Heart left ventricle (tissue), 16 donors: Measurements from ENCODE around the gene STK38L. TPM values are rescaled to one million over a fixed set of nuclear protein-coding genes. Genes with fewer than 3 reads are reported as not detected.

Experiments
- ATAC-seq, 4 donors: fragments of 200-7000 bp; cut with Tn5 transposase; one replicate each; pipeline ENCODE4 v1.9.1; 2020 to 2022; ENCODE audit warnings: moderate library complexity in 4 of 4, mild to moderate bottlenecking in 3 of 4, moderate number of reproducible peaks in 1 of 4
- DNase-seq, 5 donors: peaks; one replicate each; pipeline ENCODE4 v3.0.0-alpha.2; 2020
- H3K27ac ChIP-seq, 12 donors: fragments of 200-600 bp; sonication (generic) in 4 of 12; one replicate each; pipeline versions ENCODE4 v1.5.0 to v1.8.0; 2016 to 2022; ENCODE audit warnings: mild to moderate bottlenecking in 2 of 12
- H3K27me3 ChIP-seq, 9 donors: fragments of 200-600 bp; sonication (generic) in 2 of 9; one replicate each; pipeline versions ENCODE4 v1.5.1 to v1.8.0; 2016 to 2022; ENCODE audit warnings: mild to moderate bottlenecking in 3 of 9
- H3K36me3 ChIP-seq, 9 donors: fragments of 200-600 bp; sonication (generic) in 2 of 9; one replicate each; pipeline versions ENCODE4 v1.5.0 to v1.8.0; 2018 to 2022; ENCODE audit warnings: mild to moderate bottlenecking in 2 of 9
- H3K4me1 ChIP-seq, 12 donors: fragments of 200-600 bp; sonication (generic) in 4 of 12; one replicate each; pipeline versions ENCODE4 v1.5.0 to v1.8.0; 2016 to 2022; ENCODE audit warnings: mild to moderate bottlenecking in 3 of 12
- H3K4me3 ChIP-seq, 12 donors: fragments of 200-600 bp; sonication (generic) in 4 of 12; one replicate each; pipeline versions ENCODE4 v1.5.0 to v1.8.0; 2017 to 2022; ENCODE audit warnings: mild to moderate bottlenecking in 9 of 12, moderate library complexity in 4 of 12
- H3K9me3 ChIP-seq, 12 donors: fragments of 200-600 bp; sonication (generic) in 4 of 12; one replicate each; pipeline versions ENCODE4 v1.5.0 to v1.8.0; 2016 to 2022; ENCODE audit warnings: mild to moderate bottlenecking in 1 of 12
- CTCF ChIP-seq, 12 donors: fragments of 200-600 bp; sonication (generic) in 4 of 12; IDR thresholded peaks; one replicate each; pipeline versions ENCODE4 v1.5.0 to v1.8.0; 2018 to 2022; ENCODE audit warnings: antibody characterized with exemption in 12 of 12, mild to moderate bottlenecking in 5 of 12
- POLR2A ChIP-seq, 2 donors: fragments of 450-650 bp; IDR thresholded peaks; one replicate each; pipeline ENCODE4 v1.6.1; 2017; ENCODE audit warnings: antibody characterized with exemption in 2 of 2, mild to moderate bottlenecking in 2 of 2, moderate library complexity in 2 of 2
- WGBS, 4 donors: extraction: QIAGEN DNeasy Blood & Tissue Kit in 2 of 4; methylation state at CpG; one replicate each; pipeline versions ENCODE4 v1.1.5 to v1.1.7; 2013 to 2018; 5-methylcytosine and 5-hydroxymethylcytosine counted together
- intact Hi-C, 10 donors: fragments of 100-400 bp; cut with DNase I; formaldehyde crosslinking; loops; one replicate each; pipeline versions ENCODE4 v1.11.1 to v1.14.2; 2022
- polyA plus RNA-seq, 2 donors: library from polyadenylated mRNA; stranded (reverse); fragments of 200-250 nt; gene quantifications; one replicate each; pipeline ENCODE4 v1.2.3, GENCODE V29; 2013
- total RNA-seq, 9 donors: library from RNA; depleted of rRNA in 2 of 9; stranded (reverse); fragments of >200 nt in 2 of 9; fragmentation: NEBNext Ultra II Directional in 3 of 9; extraction: Animal tissue kit (Norgen Biotek cat#: 25700) in 3 of 9; gene quantifications; one replicate each; pipeline versions ENCODE4 v1.1.0 to v1.2.4, GENCODE V29; 2016 to 2023
- donor health status: ischemic (EF 13 %, LVEDD 7.1; RV severe dilation, severe dysfunction).
- donor health status: healthy with polysubstance abuse.
- donor health status: DM: no; HTN: yes; CAD: no.
- donor health status: DM: no; HTN: no; CAD: no.
- donor health status: ischemic (EF 25% LVEDD 6.9; RV normal size, moderate dysfunction).
- donor health status: ischemic (EF 25% LVEDD 5.7; RV mildly dilated, moderate dysfunction).
- donor health status: healthy.
- donor health status: DM: yes; HTN: yes; CAD: no.
- donor health status: ischemic (EF 35%, LVEDD 5.7; RV mildly dilated, moderate dysfunction).
- donor health status: nonischemic (EF 11% LVEDD 7.7; RV severe dilation, severe dysfunction).
- donor health status: DM: yes; HTN: yes; CAD: no.
- donor health status: PGD.
- donor health status: ischemic (EF 29% LVEDD 5.4; RV normal size, mild dysfunction).
- donor health status: nonischemic (EF 23%, LVEDD 6.1; RV moderate dilation, normal function).

STK38L gene
- total and polyA plus RNA-seq, 11 donors = 21.1 to 142 (median 55.2) TPM

- intact Hi-C loops = no loop called here
- DNase-seq = no peak
- no peak for ATAC-seq
- H3K4me1 ChIP-seq = no peaks in the 10 kb centered on the region
- TF ChIP-seq POLR2A (IDR thresholded peaks at IDR 0.05) (no peak), CTCF (IDR thresholded peaks at IDR 0.05) (no peak)
- H3K36me3 ChIP-seq = no peaks in the 10 kb centered on the region
- H3K4me3 ChIP-seq = no peak overlapping the region
- H3K9me3 ChIP-seq = no peaks in the 10 kb centered on the region
- no peak overlapping the region for H3K27ac ChIP-seq
- H3K27me3 ChIP-seq = no peaks in the 10 kb centered on the region
- 90 to 96% (median 90%) methylated on average over 5 of the region's 5 CpGs for WGBS, 4 donors
Observed at GRCh38 chr12:27343255-27344000, 99.3 kb downstream of the STK38L start.

- Histone ChIP-seq H3K4me3 (no peak overlapping the region), H3K9me3 (no peaks in the 10 kb centered on the region), H3K36me3 (no peaks in the 10 kb centered on the region), H3K4me1 (no peaks in the 10 kb centered on the region), H3K27me3 (no peaks in the 10 kb centered on the region), H3K27ac (no peak overlapping the region)
- TF ChIP-seq POLR2A (IDR thresholded peaks at IDR 0.05) (no peak), CTCF (IDR thresholded peaks at IDR 0.05) (no peak)
- intact Hi-C loops = no loop called here
- no peak for ATAC-seq
- no peak for DNase-seq
- 70 to 97% (median 86%) methylated on average over 2 of the region's 2 CpGs for WGBS, 4 donors
Observed at GRCh38 chr12:27344246-27344645, 100.2 kb downstream of the STK38L start.

- no peaks in the 10 kb centered on the region for H3K27me3 ChIP-seq
- no peaks in the 10 kb centered on the region for H3K9me3 ChIP-seq
- 67 to 82% (median 72%) methylated on average over 3 of the region's 3 CpGs for WGBS, 4 donors
- intact Hi-C loops = no loop called here
- ATAC-seq (no peak), DNase-seq (no peak)
- no peaks in the 10 kb centered on the region for H3K4me1 ChIP-seq
- H3K36me3 ChIP-seq = no peaks in the 10 kb centered on the region
- H3K4me3 ChIP-seq = no peak overlapping the region
- TF ChIP-seq CTCF (IDR thresholded peaks at IDR 0.05) (no peak), POLR2A (IDR thresholded peaks at IDR 0.05) (no peak)
- no peak overlapping the region for H3K27ac ChIP-seq
Observed at GRCh38 chr12:27344760-27345159, 100.7 kb downstream of the STK38L start.

- no peak overlapping the region for H3K27ac ChIP-seq
- H3K4me1 ChIP-seq = no peaks in the 10 kb centered on the region
- no peak for TF ChIP-seq POLR2A (IDR thresholded peaks at IDR 0.05)
- TF ChIP-seq CTCF (IDR thresholded peaks at IDR 0.05) = no peak
- DNase-seq = no peak
- ATAC-seq = no peak
- intact Hi-C loops = no loop called here
- H3K4me3 ChIP-seq = no peak overlapping the region
- 93 to 94% (median 93%) methylated on average over 4 of the region's 4 CpGs for WGBS, 4 donors
- no peaks in the 10 kb centered on the region for H3K27me3 ChIP-seq
- H3K36me3 ChIP-seq = no peaks in the 10 kb centered on the region
- H3K9me3 ChIP-seq = no peaks in the 10 kb centered on the region
Observed at GRCh38 chr12:27345376-27345775, 101.3 kb downstream of the STK38L start.
